ENCODE results near the gene SSTR3. TPM values are rescaled to one million over a fixed set of nuclear protein-coding genes. Genes with fewer than 3 reads are reported as not detected.

The SSTR3 gene
- total and polyA plus RNA-seq, 2 of the 13 experiments (the other 11 are each of a cell fraction or from before 2014, with no cell fraction given), result 0.08 to 0.64 TPM

GRCh38 chr22:37239336-37240239 lies 27.3 kb upstream of the SSTR3 start:
- peaks cover 2% of the 10 kb centered on the region; the same call in 1 of the 2 replicates for H4K20me1 ChIP-seq (ENCODE audit: insufficient read depth, low read length)
- WGBS (ENCODE audit: low lambda C conversion rate), result 56% methylated on average over 3 of the region's 10 CpGs
- CTCF ChIA-PET (ENCODE audit: low intra/inter-chr PET ratio, low total read pairs), result no interaction called here
- BruUV-seq (replicated peaks), result no TSS peak
- intact Hi-C loops (cut with micrococcal nuclease; ENCODE audit: unreplicated experiment), result no loop called here
- DNase-seq (ENCODE audit: low spot score), result no peak
- H3K36me3 ChIP-seq (replicated peaks in 1 of 2; ENCODE audit: control insufficient read depth in 1 of 2, insufficient read depth in 2 of 2, low read length in 2 of 2), result no peaks in the 10 kb centered on the region
- POLR2A ChIA-PET, result no interaction called here
- H3K9me3 ChIP-seq (ENCODE audit: low read length), result no peaks in the 10 kb centered on the region
- no peak overlapping the region for H3K27ac ChIP-seq (ENCODE audit: extremely low read length, insufficient read depth, low read length)
- no peak overlapping the region for H3K4me3 ChIP-seq (replicated peaks in 1 of 3; ENCODE audit: insufficient read depth in 1 of 3, low read depth in 2 of 3, low read length in 3 of 3)
- peak; percentile 46 for ATAC-seq
- no peaks in the 10 kb centered on the region for H3K79me2 ChIP-seq (ENCODE audit: insufficient read depth, low read length)
- H3K4me1 ChIP-seq (ENCODE audit: insufficient read depth, low read length), result 0 out of 2 replicates have a peak, but pooled peaks cover 5% of the 10 kb centered on the region
- no peak for FAIRE-seq
- no peak overlapping the region for H2AFZ ChIP-seq (ENCODE audit: low read length)
- TF ChIP-seq ZZZ3 (CRISPR knock-in tag; IDR thresholded peaks at IDR 0.05; ENCODE audit: borderline replicate concordance), result no peak
- TF ChIP-seq, protein P1, sequence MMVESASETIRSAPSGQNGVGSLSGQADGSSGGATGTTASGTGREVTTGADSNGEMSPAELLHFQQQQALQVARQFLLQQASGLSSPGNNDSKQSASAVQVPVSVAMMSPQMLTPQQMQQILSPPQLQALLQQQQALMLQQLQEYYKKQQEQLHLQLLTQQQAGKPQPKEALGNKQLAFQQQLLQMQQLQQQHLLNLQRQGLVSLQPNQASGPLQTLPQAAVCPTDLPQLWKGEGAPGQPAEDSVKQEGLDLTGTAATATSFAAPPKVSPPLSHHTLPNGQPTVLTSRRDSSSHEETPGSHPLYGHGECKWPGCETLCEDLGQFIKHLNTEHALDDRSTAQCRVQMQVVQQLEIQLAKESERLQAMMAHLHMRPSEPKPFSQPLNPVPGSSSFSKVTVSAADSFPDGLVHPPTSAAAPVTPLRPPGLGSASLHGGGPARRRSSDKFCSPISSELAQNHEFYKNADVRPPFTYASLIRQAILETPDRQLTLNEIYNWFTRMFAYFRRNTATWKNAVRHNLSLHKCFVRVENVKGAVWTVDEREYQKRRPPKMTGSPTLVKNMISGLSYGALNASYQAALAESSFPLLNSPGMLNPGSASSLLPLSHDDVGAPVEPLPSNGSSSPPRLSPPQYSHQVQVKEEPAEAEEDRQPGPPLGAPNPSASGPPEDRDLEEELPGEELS (CRISPR knock-in tag; IDR thresholded peaks at IDR 0.05), result no peak
- TF ChIP-seq, protein P2, sequence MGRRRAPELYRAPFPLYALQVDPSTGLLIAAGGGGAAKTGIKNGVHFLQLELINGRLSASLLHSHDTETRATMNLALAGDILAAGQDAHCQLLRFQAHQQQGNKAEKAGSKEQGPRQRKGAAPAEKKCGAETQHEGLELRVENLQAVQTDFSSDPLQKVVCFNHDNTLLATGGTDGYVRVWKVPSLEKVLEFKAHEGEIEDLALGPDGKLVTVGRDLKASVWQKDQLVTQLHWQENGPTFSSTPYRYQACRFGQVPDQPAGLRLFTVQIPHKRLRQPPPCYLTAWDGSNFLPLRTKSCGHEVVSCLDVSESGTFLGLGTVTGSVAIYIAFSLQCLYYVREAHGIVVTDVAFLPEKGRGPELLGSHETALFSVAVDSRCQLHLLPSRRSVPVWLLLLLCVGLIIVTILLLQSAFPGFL (CRISPR knock-in tag; IDR thresholded peaks at IDR 0.05), result no peak
- no peak for TF ChIP-seq ZNF350 (CRISPR knock-in tag; IDR thresholded peaks at IDR 0.05; ENCODE audit: borderline replicate concordance, low read depth)
- TF ChIP-seq ONECUT2 (CRISPR knock-in tag; IDR thresholded peaks at IDR 0.05), result no peak
- TF ChIP-seq, protein P3, sequence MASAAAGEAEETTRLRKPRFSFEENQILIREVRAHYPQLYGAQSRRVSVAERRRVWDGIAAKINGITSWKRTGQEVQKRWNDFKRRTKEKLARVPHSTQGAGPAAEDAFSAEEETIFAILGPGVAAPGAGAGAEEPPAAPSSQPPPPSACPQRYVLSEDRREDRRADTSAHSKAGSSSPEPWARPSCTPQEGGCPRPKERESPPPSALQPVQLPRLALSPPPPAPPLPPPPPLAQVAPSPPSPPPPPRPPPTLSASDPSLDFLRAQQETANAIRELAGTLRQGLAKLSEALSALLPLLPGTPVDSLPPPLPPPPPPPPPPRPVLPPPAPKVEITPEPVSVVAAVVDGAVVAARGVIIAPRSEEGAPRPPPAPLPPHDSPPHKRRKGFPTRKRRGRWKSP (CRISPR knock-in tag; IDR thresholded peaks at IDR 0.05), result no peak
- TF ChIP-seq RFX1 (IDR thresholded peaks at IDR 0.05), result no peak
- no peak for TF ChIP-seq ZSCAN21 (CRISPR knock-in tag; IDR thresholded peaks at IDR 0.05; ENCODE audit: borderline replicate concordance)
- TF ChIP-seq ZFP37 (CRISPR knock-in tag; IDR thresholded peaks at IDR 0.05; ENCODE audit: borderline replicate concordance), result no peak
- TF ChIP-seq CEBPG (CRISPR knock-in tag; IDR thresholded peaks at IDR 0.05), result no peak
- TF ChIP-seq ZNF232 (CRISPR knock-in tag; IDR thresholded peaks at IDR 0.05; ENCODE audit: borderline replicate concordance), result no peak
- TF ChIP-seq HNRNPLL (IDR thresholded peaks at IDR 0.05; ENCODE audit: low read depth, low read length, poor library complexity, severe bottlenecking), result no peak
- TF ChIP-seq GTF2F1 (IDR thresholded peaks at IDR 0.05; ENCODE audit: low read length), result no peak
- TF ChIP-seq ZNF484 (CRISPR knock-in tag; IDR thresholded peaks at IDR 0.05; ENCODE audit: borderline replicate concordance, low read depth), result no peak
- TF ChIP-seq JUNB (CRISPR knock-in tag; IDR thresholded peaks at IDR 0.05; ENCODE audit: borderline replicate concordance), result no peak
- no peak for TF ChIP-seq ZNF674 (CRISPR knock-in tag; IDR thresholded peaks at IDR 0.05; ENCODE audit: low read depth)
- no peak overlapping the region for H3K9ac ChIP-seq (ENCODE audit: insufficient read depth, low read depth, low read length)
- H3K27me3 ChIP-seq (ENCODE audit: control insufficient read depth in 1 of 2, insufficient read depth in 2 of 2, low read length in 2 of 2), result peaks cover 0 to 42% of the 10 kb centered on the region in 2 experiments; a peak in 3 of 5 replicates
- in situ Hi-C loops (cut with HindIII; ENCODE audit: extremely low pct_ligation_motif_present, low pct_unique_long_range_greater_than_20kb), result no loop called here
- no peak overlapping the region for H3K4me2 ChIP-seq (ENCODE audit: low read depth, low read length)
